NCI-H2196 (cell line): ENCODE results near the gene PPP1R37.
A peak's percentile ranks its signal among the peaks of the same experiment; 100 is the strongest.

ENCODE experiments used
- DNase-seq: peaks from one replicate; lab custom pipeline; 2025; ENCODE audit not compliant: unreplicated experiment; lab: John Stamatoyannopoulos, UW

PPP1R37 gene

GRCh38 chr19:45070861-45071544, 22.0 kb upstream of the PPP1R37 start:
- no peak for DNase-seq

- DNase-seq: no peak
Measured at GRCh38 chr19:45071545-45071938, 21.4 kb upstream of the PPP1R37 start.

GRCh38 chr19:45071969-45072790, 20.8 kb upstream of the PPP1R37 start:
- no peak for DNase-seq

DNA sequence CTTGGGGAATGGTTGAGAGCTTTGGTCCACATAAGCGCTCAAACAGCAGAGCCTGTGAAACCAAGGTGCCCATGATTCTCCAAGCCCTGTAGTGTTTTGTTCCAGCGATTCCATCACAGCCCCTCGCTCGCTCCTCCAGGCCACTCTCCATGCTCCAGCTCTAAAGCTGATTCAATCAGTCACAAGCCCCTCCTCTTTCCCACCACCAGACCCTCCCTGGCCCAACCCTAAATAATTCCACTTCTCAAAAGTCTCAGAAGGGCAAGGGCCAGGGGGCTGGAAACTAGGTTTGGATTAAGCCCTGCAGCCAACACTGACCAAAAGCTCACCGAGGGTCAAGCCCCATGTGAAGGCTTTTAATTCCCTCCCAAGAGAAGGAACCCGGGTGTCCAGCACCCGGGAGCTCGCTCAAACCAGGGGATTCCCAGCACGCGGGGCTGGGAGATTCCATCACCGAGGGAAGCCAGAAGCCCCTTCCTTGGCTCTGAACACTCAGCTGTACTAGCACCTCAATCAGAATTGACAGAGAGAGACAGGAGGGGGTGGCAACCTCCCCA, 18.2 kb upstream of the PPP1R37 start:
- no peak for DNase-seq

DNA sequence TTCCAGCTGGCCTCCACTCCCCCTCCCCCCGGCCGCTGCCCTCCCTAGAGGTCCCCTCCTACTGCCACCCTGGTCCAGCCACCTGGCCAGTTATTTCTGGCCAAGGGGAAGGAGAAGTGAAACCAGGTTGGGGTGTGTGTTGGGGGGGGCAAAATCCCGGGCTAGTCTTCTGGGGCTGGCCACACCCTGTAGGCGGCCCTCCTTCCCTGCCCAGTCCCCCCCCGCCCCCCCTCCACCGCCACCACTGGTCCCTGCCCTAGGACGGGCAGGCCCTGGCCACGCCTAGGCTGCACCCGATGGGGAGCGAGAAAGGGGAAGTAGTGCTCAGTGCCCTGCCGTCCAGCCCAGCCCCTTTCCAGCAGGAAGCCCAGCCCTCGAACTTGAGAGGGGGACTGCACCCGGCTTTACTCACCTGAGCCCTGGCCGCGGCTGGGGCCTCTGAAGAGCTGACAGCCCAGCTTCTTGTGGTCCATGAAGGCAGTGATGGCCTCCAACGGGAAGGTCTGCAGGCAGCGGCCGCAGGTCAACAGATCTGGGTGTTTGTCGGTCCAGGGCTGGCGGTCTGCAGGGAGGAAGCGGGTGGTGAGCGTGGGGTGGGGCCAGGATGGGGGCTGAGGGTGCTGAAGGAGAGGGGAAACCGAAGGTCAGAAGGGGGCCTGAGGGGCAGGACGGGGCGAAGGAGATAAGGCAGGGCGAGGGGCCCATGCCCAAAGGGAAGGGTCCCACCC, 17.5 kb upstream of the PPP1R37 start:
- DNase-seq: peak; percentile 85

GRCh38 chr19:45076029-45076850, 16.7 kb upstream of the PPP1R37 start, which contains the start of gene ZNF296:
ZNF296 (minus strand) TSS chr19:45076478; CDS start chr19:45076373, 105 bp downstream.
- peak; percentile 92 for DNase-seq

- DNase-seq: no peak
Measured at GRCh38 chr19:45076851-45077730, 15.9 kb upstream of the PPP1R37 start.

GRCh38 chr19:45078390-45079062, 14.5 kb upstream of the PPP1R37 start:
- no peak for DNase-seq

- peak; percentile 83 for DNase-seq
Measured at GRCh38 chr19:45079063-45079910, 13.7 kb upstream of the PPP1R37 start, which contains the start of gene GEMIN7. GEMIN7 (plus strand) TSS chr19:45079260; CDS start chr19:45090115, 10,855 bp downstream.

DNA sequence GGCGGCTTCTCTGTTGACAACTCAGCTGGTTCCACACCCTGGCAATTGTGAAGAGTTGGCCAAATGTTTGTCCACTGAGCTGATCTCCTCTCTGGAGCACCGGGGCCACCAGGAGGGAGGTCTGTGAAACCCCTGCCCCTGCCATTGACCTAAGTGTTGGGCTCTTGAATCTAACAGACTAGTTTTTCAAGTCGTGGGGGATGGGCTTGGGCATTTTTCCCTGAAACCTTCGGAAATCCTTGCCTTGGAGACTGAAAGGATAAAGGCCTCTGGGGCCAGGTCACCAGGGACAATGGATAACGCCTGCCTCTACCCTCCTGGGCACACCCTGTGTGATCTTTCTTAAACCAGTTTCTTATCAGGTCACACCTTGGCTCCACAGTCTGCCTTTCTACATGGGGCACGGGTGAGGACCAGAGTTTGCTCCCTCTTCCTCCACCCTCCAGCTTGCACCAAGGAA, 13.0 kb upstream of the PPP1R37 start:
- DNase-seq: no peak

GRCh38 chr19:45082170-45082569, 10.8 kb upstream of the PPP1R37 start:
- DNase-seq: no peak

DNA sequence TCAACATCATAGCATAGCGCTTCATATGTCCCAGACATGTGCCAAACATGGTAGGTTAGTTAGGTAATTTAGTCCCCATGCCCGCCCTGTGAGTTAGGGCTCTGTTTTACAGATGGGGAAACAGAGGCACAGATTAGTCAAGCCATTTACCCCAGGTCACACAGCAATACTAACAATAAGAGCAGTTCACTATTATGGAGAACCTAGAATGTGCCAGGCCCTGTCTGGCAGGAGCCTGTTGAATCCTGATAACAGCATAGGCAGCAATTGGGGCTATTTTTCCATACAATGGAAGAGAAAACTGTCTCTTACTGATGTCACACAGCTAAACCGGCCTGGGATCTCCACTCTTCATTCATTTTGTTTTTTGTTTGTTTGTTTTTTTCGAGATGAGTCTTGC, 6.5 kb upstream of the PPP1R37 start:
- no peak for DNase-seq

DNA sequence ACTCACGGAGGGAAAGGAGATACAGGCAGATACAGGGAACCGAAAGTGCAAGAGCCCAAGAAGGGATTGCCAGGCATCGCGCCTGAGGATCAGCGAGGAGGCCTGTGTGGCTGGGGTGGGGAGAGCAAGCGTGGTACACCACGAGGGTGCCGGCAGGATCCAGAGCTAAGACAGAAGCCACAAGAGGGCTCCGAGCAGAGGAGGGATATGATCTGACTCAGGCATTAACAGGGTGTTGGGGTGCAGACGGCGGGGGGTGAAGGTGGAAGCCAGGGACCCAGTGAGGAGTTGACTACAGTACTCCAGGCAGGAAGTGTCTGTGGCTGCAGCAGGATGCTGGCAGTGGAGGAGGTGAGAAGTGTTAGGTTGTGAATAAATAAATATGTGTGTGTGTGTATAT, 5.4 kb upstream of the PPP1R37 start:
- no peak for DNase-seq

DNA sequence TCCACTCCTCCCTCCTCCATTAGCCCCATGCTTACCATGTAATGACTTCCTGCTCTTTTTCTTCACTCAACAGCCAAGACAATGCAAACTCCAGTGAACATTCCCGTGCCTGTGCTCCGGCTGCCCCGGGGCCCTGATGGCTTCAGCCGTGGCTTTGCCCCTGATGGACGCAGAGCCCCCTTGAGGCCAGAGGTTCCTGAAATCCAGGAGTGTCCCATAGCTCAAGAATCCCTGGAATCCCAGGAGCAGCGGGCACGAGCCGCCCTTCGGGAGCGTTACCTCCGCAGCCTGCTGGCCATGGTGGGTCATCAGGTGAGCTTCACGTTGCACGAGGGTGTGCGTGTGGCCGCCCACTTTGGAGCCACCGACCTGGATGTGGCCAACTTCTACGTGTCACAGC, 2.9 kb upstream of the PPP1R37 start:
- DNase-seq: no peak

GRCh38 chr19:45090606-45091005, 2.4 kb upstream of the PPP1R37 start:
- no peak for DNase-seq

DNA sequence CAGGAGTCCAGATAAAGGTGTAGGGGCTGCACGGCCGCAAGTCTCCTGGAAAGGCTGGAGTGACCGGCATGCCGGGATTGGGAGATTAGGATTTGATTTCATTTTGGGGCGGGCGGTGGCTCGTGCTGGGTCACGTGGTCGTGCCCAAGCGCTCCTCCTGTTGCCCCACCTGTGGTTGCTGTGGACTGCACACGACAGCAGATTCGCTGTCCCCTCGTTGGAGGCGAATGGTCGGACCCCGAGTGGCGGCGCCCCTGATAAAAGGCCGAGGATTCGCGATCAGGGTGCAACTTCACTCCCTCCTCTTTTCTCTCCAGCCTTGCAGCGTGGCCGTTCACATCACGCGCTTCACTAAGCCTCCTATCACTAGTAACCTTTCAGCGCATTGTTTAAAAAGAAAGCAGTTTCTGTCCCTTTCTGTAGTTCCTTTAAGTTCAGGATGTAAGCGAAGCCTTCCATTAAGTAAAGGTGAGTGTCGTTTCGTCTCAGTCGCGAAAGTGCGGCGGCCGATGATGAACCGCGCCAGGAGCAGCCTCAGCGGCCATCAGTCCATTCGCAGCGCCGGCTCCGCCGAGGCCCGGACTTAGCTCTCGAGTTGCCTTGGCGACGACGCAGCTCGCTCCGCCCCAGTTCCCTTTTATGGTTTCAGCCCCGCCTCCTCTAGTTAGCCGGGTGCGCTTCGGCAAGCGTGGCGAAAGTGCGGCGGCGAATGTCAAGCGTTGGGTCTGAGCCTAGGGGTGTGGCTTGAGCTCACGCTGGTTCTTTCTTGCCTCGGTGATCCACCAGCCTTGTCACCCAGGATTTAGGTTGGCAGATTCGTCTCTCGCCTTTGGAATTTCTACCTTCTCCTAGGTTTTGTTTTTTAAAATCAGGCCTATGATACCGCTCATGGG, 1.7 kb upstream of the PPP1R37 start:
- DNase-seq: peak; percentile 99

GRCh38 chr19:45094137-45094536, 1.2 kb downstream of the PPP1R37 start:
- no peak for DNase-seq
